Measurements from ENCODE around the gene CLIP3. TPM values are rescaled to one million over a fixed set of nuclear protein-coding genes. Genes with fewer than 3 reads are reported as not detected.
"Not testable (repeated sequence)": the region's sequence is repeated elsewhere in the genome, so short reads cannot be mapped to it uniquely, and the experiment has no call there.

Gene CLIP3
- total RNA-seq, 1 donor from 2014 or later, result 59.0 TPM

DNA sequence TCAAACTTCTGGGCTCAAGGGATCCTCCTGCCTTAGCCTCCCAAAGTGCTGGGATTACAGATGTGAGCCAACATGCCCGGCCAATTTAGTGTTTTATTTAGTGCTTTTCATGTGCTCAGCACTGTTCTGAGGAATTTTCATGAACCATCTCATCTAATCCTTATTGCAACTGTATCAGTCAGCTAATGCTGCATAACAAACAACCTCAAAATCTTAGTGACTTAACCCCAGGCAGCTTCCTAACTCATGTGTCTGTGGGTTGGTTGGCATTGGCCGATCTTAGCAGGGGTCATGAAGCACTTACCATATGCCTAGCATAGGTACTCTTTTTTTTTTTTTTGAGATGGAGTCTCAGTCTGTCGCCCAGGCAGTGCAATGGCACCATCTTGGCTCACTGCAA lies 43.8 kb downstream of the CLIP3 start:
- H3K4me1 Mint-ChIP-seq (ENCODE audit: low read depth), result peaks cover 4% of the 10 kb centered on the region
- H3K9me3 Mint-ChIP-seq (ENCODE audit: low read depth), result no peaks in the 10 kb centered on the region
- H3K4me3 Mint-ChIP-seq (ENCODE audit: unreplicated experiment), result no peak overlapping the region
- no peak for DNase-seq (ENCODE audit: low spot score)
- TF ChIP-seq, protein P1, sequence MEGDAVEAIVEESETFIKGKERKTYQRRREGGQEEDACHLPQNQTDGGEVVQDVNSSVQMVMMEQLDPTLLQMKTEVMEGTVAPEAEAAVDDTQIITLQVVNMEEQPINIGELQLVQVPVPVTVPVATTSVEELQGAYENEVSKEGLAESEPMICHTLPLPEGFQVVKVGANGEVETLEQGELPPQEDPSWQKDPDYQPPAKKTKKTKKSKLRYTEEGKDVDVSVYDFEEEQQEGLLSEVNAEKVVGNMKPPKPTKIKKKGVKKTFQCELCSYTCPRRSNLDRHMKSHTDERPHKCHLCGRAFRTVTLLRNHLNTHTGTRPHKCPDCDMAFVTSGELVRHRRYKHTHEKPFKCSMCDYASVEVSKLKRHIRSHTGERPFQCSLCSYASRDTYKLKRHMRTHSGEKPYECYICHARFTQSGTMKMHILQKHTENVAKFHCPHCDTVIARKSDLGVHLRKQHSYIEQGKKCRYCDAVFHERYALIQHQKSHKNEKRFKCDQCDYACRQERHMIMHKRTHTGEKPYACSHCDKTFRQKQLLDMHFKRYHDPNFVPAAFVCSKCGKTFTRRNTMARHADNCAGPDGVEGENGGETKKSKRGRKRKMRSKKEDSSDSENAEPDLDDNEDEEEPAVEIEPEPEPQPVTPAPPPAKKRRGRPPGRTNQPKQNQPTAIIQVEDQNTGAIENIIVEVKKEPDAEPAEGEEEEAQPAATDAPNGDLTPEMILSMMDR (IDR thresholded peaks at IDR 0.05), result no peak
- H3K27ac Mint-ChIP-seq (ENCODE audit: unreplicated experiment), result no peak overlapping the region
- no peaks in the 10 kb centered on the region for H3K36me3 Mint-ChIP-seq (ENCODE audit: low read depth)
- H3K27me3 Mint-ChIP-seq (ENCODE audit: low read depth), result peaks cover 24% of the 10 kb centered on the region

DNA sequence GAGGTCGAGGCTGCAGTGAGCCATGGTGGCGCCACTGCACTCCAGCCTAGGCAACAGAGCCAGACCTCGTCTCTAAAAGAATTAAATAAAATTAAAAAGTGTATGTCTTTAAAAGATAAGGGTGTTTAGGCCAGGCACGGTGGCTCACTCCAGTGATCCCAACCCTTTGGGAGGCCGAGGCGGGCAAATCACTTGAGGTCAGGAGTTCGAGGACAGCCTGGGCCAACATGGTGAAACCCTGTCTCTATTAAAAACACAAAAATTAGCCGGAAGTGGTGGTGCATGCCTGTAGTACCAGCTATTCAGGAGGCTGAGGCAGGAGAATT lies 45.1 kb downstream of the CLIP3 start:
- H3K27ac Mint-ChIP-seq (ENCODE audit: unreplicated experiment), result no peak overlapping the region
- no peaks in the 10 kb centered on the region for H3K9me3 Mint-ChIP-seq (ENCODE audit: low read depth)
- peaks cover 29% of the 10 kb centered on the region for H3K27me3 Mint-ChIP-seq (ENCODE audit: low read depth)
- no peak for DNase-seq (ENCODE audit: low spot score)
- peaks cover 4% of the 10 kb centered on the region for H3K4me1 Mint-ChIP-seq (ENCODE audit: low read depth)
- H3K4me3 Mint-ChIP-seq (ENCODE audit: unreplicated experiment), result peak overlapping the region; percentile 71
- TF ChIP-seq, protein P1 (IDR thresholded peaks at IDR 0.05), result peak; percentile 32
- no peaks in the 10 kb centered on the region for H3K36me3 Mint-ChIP-seq (ENCODE audit: low read depth)

DNA sequence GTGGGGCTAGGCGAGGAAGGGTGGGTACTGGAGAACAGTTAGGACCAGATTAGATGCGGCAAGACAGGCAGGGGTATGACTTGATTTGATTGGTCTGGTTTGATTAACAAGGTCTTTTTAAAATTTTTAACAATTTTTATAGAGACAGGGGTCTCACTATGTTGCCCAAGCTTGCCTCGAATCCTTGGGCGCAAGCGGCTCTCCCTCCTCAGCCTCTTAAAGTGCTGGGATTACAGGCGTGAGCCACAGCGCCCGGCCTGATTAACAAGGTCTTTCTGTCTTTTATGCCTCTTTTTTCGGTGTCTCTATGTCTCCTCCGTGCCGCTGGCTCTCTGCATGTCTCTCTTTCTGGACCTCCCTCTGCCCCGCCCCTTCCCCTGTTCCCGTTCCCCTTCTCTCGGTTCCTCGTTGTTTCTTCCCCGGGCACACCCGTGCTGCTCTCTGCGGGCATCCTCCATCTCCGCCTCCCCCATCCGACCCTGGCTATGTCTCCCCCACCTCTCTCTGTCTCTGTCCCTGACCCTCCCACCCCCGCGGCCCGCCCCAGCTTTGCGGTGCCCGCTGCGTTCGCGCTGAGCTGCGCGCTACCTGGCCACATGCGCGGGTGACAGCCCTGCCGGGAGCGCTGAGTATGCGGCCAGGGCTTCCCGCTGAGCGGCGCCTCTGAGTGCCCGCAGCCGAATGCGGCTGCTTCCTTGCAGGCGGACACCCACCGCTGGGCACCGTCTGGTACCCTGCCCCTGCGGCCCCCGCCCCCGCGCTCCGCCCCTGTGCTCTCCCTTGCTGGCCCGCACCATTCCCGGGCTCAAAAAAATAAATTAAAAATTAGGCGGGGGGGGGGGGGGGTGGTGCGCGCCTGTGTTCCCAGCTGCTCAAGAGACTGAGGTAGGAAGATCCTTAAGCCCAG lies 45.8 kb downstream of the CLIP3 start:
- no peak for DNase-seq (ENCODE audit: low spot score)
- H3K9me3 Mint-ChIP-seq (ENCODE audit: low read depth), result no peaks in the 10 kb centered on the region
- H3K27me3 Mint-ChIP-seq (ENCODE audit: low read depth), result peaks cover 29% of the 10 kb centered on the region
- H3K4me1 Mint-ChIP-seq (ENCODE audit: low read depth), result peaks cover 4% of the 10 kb centered on the region
- H3K36me3 Mint-ChIP-seq (ENCODE audit: low read depth), result no peaks in the 10 kb centered on the region
- peak overlapping the region; percentile 71 for H3K4me3 Mint-ChIP-seq (ENCODE audit: unreplicated experiment)
- TF ChIP-seq, protein P1 (IDR thresholded peaks at IDR 0.05), result no peak
- no peak overlapping the region for H3K27ac Mint-ChIP-seq (ENCODE audit: unreplicated experiment)

DNA sequence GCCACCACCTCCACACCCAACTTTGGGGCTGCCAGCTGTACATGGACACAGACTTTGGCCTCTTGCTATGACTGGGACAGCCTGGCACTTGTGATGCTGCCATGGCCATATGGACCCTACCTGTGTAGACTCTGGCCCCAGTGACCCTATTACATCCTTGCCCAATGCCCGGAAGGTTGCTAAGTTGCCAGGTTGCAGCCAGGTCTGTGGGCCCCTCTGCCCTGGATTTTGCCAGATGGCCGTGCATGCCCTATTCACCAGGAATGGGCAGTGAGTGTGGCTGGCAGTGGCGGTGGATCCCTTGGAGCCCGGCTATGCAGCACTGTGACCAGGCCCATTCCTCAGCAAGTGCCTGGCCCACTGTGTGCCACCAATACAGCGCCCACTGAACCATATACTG lies 46.6 kb downstream of the CLIP3 start:
- Mint-ChIP-seq H3K27ac (ENCODE audit: unreplicated experiment) (no peak overlapping the region), H3K9me3 (ENCODE audit: low read depth) (no peaks in the 10 kb centered on the region), H3K4me3 (ENCODE audit: unreplicated experiment) (no peak overlapping the region), H3K27me3 (ENCODE audit: low read depth) (peaks cover 29% of the 10 kb centered on the region), H3K36me3 (ENCODE audit: low read depth) (no peaks in the 10 kb centered on the region), H3K4me1 (ENCODE audit: low read depth) (peaks cover 4% of the 10 kb centered on the region)
- TF ChIP-seq, protein P1 (IDR thresholded peaks at IDR 0.05), result no peak
- no peak for DNase-seq (ENCODE audit: low spot score)

DNA sequence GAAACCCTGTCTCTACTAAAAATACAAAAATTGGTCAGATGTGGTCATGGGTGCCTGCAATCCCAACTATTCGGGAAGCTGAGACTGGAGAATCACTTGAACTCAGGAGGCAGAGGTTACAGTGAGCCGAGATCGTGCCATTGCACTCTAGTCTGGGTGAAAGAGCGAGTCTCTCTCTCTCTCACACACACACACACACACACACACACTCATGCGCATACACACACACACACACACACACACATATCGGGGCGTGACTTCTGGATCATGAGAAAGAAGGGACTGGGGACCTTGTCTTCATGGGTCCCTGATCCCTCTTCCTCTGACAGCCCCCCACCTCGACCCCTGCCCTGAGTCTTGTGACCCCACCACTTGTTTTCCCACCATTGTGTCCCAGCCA lies 49.5 kb downstream of the CLIP3 start:
- TF ChIP-seq, protein P1 (IDR thresholded peaks at IDR 0.05), result no peak
- Mint-ChIP-seq H3K4me3 (ENCODE audit: unreplicated experiment) (no peak overlapping the region), H3K27me3 (ENCODE audit: low read depth) (peaks cover 42% of the 10 kb centered on the region), H3K9me3 (ENCODE audit: low read depth) (no peaks in the 10 kb centered on the region), H3K4me1 (ENCODE audit: low read depth) (peaks cover 4% of the 10 kb centered on the region), H3K36me3 (ENCODE audit: low read depth) (no peaks in the 10 kb centered on the region), H3K27ac (ENCODE audit: unreplicated experiment) (no peak overlapping the region)
- DNase-seq (ENCODE audit: low spot score), result no peak

DNA sequence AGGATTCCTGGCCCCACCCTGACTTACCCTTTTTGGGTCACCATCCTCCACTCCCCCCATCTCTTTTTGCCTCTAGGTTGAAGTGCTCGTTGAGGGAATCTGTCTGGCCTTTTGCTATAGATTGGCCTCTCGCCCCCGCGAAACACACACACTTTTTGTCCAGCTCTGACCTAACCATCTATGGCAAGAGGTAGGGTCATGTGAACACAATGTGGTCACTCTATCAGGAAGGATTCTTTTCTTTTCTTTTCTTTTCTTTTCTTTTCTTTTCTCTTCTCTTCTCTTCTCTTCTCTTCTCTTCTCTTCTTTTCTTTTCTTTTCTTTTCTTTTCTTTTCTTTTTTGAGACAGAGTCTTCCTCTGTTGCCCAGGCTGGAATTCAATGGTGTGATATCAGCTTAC lies 51.7 kb downstream of the CLIP3 start:
- H3K4me3 Mint-ChIP-seq (ENCODE audit: unreplicated experiment); H3K36me3 Mint-ChIP-seq (ENCODE audit: low read depth); H3K27ac Mint-ChIP-seq (ENCODE audit: unreplicated experiment); DNase-seq (ENCODE audit: low spot score); H3K9me3 Mint-ChIP-seq (ENCODE audit: low read depth); H3K4me1 Mint-ChIP-seq (ENCODE audit: low read depth): not testable (repeated sequence)
- H3K27me3 Mint-ChIP-seq (ENCODE audit: low read depth), result peaks cover 50% of the 10 kb centered on the region

Measured in chondrocyte (in vitro differentiated cells).